OCI-M2 (cell line): ENCODE results near the gene ZNF181.
"Not testable (repeated sequence)": the region's sequence is repeated elsewhere in the genome, so short reads cannot be mapped to it uniquely, and the experiment has no call there.

ENCODE experiments used
- DNase-seq: peaks from one replicate; lab custom pipeline; 2025; ENCODE audit not compliant: unreplicated experiment; lab: John Stamatoyannopoulos, UW

The ZNF181 gene

DNA sequence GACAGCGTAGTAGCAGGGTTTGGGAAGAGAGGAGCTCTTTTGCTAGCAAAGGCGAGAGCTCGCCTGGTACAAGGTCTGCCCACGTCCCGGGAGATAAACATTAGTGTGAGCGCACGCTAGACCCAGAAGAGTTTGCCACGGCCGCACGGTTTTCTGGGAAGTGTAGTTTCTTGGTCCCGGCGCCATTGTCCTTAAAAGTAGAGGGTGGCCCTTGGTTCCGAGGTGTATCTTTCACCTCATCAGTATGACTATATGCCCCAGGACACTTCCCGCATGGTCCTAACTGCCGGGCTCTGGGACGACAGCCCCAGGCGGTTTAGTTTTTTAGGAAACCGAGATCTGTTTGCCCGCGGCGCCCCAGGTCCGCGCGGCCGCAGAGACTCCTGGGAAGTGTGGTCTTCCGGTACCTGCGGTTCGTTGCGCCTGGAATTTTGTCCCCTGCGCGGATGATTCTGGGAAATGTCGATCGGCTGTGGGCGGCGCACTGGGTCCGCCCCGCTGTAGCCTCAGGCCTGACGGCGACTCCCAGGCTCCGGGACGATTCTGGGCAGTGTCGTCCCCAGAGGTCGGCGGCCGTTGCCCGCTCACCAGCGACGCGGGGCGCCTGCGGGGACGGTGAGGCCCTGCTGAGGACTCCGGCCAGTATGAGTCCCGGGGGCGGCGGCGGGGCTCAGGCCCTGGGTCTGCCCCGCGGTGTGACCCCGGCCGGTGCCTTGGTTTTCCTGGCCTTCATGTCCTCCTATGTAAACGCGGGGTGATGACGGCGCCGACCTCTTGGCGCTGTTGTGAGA, at the start of gene ZNF181:
Gene ZNF181, plus strand, starts transcription at position 498 of the 791 bp plus-strand sequence. CDS start 795 bp downstream, outside the sequence.
- peak; percentile 99 for DNase-seq

- DNase-seq, result not testable (repeated sequence)
Measured at GRCh38 chr19:34685266-34685665, 48.8 kb upstream of the ZNF181 start.

- no peak for DNase-seq
Measured at GRCh38 chr19:34686455-34686854, 47.6 kb upstream of the ZNF181 start.

GRCh38 chr19:34687348-34687747, 46.7 kb upstream of the ZNF181 start:
- DNase-seq, result no peak

- DNase-seq, result no peak
Measured at GRCh38 chr19:34688592-34688991, 45.5 kb upstream of the ZNF181 start.

- DNase-seq, result no peak
Measured at GRCh38 chr19:34690372-34690771, 43.7 kb upstream of the ZNF181 start.

GRCh38 chr19:34692549-34692948, 41.5 kb upstream of the ZNF181 start:
- no peak for DNase-seq

DNA sequence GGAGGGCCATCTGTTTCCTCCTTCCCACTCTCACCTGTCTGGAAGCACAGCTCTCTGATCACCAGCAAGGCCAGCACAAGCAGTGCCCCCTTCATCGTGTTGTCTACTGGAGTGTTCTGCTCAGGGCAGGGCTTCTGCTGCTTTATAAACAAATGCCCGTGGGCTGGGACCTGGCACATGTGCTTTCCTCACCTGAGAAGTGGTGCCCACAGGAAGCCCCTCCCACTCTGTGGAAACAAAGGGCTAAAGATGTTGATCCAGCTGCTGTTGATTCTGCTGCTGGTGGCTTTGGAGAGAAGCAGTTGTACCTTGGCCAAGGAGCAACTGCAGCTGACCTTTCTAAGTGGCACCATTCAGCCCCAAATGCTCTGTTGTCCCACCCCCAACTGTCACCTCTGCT, 26.4 kb upstream of the ZNF181 start:
- no peak for DNase-seq

- no peak for DNase-seq
Measured at GRCh38 chr19:34711890-34712289, 22.2 kb upstream of the ZNF181 start.

GRCh38 chr19:34712395-34713261, 21.4 kb upstream of the ZNF181 start:
- DNase-seq, result peak; percentile 71

- no peak for DNase-seq
Measured at GRCh38 chr19:34713262-34713637, 20.8 kb upstream of the ZNF181 start.

GRCh38 chr19:34715357-34715756, 18.7 kb upstream of the ZNF181 start:
- no peak for DNase-seq

GRCh38 chr19:34722353-34722752, 11.7 kb upstream of the ZNF181 start:
- DNase-seq, result no peak

DNA sequence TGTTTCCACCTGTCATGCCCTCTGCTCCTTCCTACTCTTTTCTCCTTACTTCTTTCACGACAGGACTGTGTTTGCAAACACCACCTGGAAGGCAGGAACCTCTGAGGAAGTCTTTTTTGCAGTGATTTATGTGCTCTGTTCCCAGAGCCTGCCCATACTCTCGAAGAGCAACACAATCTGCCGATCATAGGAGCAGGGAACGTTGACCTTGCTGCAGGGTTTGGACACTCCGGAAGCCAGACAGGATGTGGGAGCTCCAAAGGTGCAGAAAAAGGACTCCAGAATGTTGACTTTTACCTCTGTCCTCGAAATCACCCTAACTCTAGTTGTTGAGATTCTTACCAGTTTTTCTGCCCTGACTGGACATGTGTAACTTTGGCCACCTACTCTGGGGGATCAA, 8.6 kb upstream of the ZNF181 start:
- DNase-seq, result no peak

- DNase-seq, result no peak
Measured at GRCh38 chr19:34731019-34731829, 2.8 kb upstream of the ZNF181 start.

DNA sequence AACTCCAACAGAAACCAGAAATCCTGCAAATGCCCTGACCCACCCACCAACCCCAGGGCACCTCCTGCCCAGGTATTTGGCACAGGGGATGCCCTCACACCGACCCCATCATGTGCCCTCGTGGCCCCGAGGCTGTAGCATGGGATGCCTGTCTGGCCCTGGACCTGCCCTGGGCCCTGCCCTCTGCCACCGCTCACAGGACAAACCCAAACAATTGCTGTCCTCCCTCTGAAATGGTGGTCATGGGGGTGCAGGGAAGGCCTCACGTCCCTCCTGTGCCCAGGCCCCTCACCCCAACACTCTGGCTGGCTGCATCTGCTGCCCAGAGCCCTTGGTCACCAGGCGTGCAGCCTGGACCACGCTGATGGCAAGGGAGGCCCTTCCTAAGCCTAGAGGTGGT, 2.1 kb upstream of the ZNF181 start:
- DNase-seq, result no peak

DNA sequence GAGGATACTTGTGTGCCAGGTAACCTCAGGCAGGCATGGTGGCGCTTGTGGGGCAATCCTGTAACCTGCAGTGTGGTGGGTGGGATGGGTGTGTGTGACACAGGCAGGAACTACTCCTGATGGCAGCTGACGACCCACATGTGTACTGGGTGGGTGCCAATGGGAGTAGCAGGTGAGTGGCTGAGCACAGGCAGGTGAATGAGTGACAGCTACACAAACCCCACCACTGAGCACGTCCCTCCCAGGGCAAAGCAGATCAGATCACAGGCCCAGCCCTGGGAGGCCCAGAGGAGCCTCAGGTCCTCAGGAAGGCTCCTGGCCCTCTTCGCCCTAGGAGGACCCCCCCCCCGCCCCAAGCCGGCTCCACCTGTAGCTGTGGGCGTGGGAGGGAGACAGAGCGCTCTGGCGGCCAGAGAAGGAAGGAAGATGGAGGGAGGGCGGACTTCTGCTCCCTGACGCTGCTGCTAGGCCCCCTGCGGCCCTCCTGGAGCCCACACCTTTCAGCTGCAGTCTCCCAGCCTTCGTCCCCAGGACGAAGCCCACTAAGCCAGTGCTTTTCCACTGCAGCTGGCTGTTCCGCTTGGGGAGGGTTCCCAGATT, 1.3 kb upstream of the ZNF181 start:
- no peak for DNase-seq

DNA sequence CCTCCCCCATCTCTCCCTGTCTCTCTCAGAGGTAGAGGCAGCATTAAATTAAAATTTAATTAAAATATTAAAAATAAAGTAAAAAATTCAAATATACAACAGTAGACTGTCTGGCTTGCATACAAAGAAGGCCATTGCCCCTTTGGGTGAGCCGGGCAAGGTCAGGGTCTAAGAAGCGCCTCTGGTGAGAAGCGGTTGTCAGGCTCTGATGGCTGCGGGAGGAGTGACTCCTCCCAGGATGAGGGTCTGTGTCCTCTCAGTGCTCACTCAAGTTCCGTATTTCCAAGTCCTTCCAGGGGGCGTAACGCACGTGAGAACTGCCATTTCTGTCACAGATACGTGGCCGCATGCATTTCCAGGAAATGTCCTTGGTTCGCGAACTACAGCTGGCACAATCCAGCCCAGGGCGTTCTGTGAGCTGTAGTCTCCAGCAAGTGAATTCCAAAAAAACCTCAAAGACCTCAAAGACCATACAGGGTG, 737 bp upstream of the ZNF181 start:
- peak; percentile 99 for DNase-seq

DNA sequence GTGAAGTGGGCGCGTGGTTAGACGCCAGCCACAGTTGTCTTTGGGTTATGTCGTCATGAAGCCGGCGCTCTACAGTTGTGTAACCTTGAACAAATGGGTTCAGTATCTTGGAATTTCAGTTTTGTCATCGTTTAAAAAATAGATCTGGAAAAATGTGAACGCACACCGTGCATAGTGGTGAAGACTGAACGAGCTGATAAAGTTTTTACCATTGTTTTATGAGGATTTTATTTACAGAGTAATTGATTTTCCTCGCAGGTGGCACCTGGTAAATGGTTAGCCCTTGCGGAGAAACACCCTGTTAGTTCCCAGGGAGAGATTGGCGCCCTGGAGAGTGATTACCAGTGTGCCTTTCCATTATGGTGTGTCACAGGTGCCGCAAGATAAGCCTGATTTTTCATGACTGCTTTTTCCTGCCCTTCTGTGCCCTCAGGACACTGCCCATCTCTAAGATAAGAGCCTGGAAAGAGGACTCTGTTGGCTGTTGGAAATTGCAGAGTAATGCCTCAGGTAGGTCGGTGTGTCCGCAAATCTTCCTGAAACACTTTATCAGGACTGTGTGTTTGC, 577 bp downstream of the ZNF181 start:
- DNase-seq, result no peak

DNA sequence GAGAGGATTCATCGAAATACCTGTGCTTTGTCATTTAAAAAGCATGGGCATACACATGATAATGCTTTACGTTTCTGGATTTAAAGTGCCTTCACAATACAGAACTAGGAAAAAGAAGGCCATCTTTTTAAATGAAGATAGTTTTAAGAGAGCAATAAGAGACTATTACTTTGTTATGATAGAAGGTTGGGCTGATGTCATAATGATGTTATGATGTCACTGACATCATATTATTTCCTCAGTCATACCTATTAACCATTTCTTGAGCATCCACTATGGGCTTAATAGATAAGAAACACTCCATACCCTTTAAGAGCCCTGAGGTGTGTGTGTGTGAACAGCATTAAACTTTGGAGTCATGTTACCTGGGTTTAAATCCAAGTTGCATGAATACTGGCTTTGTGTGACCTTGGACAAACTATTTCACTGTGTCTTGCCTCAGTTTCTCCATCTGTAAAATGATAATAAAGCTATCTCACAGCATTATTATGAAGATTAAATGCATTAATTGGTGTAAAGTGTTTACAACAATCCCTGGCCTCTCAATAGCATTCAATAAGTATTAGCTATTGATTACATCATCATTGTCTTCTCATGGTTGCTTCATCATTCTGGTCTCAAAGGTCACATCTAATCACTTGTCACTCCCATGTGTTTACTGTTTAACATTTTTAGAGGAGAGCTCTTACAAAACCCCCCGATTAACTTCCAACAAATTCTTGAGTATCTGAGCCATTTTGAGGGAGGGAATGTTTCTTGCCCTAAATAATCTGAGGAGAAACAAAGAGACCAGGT, 11.1 kb downstream of the ZNF181 start:
- no peak for DNase-seq
